Endothelial cell of umbilical vein (primary cell): ENCODE results near the gene PTPRD. TPM values are rescaled to one million over a fixed set of nuclear protein-coding genes. Genes with fewer than 3 reads are reported as not detected.

ENCODE experiments used
- BruUV-seq: library from RNA; stranded (reverse); fragments of 400-500 nt; replicated peaks from 2 replicates; lab custom pipeline; 2021; lab: Mats Ljungman, UMichigan
- CTCF ChIA-PET: fragments of 300-600, 350-600 bp; sonication (Branson Sonifier 250); formaldehyde crosslinking; loops from one replicate; lab custom pipeline; 2021; ENCODE audit warnings: antibody characterized with exemption, inconsistent platforms; lab: Charles Lee
- POLR2A ChIA-PET: fragments of 300-600, 350-600 bp; sonication (Branson Sonifier 250); formaldehyde crosslinking; loops from one replicate; lab custom pipeline; 2021; ENCODE audit warnings: antibody characterized with exemption, inconsistent platforms; lab: Charles Lee
- DNase-seq: peaks from one replicate; pipeline ENCODE4 v3.0.0-alpha.2; 2011; ENCODE audit warnings: low read depth, low spot score
- FAIRE-seq: peaks from 2 replicates; lab custom pipeline; 2011; peaks lifted over from hg19 to GRCh38; lab: Jason Lieb, UNC
- H2AFZ ChIP-seq: 2 replicates; pipeline ENCODE4 v1.6.0; 2012; ENCODE audit warnings: low read depth, low read length, control low read depth, inconsistent platforms
- H3K27ac ChIP-seq: 2 replicates; pipeline ENCODE4 v1.5.1; 2011; ENCODE audit warnings: low read depth, mild to moderate bottlenecking, control low read depth, low read length, moderate library complexity; ENCODE audit not compliant: insufficient read depth
- H3K27me3 ChIP-seq, 2 experiments: 2 replicates each; pipeline versions ENCODE4 v1.6.0 to v1.6.1; 2011; ENCODE audit warnings: low read length in 2 of 2, mixed read lengths in 1 of 2; ENCODE audit not compliant: control insufficient read depth in 2 of 2, insufficient read depth in 2 of 2
- H3K36me3 ChIP-seq, 2 experiments: 2 replicates in 1 of 2; 3 replicates in 1 of 2; pipeline ENCODE4 v1.5.1; 2011; ENCODE audit warnings: low read length in 2 of 2, mild to moderate bottlenecking in 1 of 2, moderate library complexity in 1 of 2; ENCODE audit not compliant: control insufficient read depth in 2 of 2, insufficient read depth in 2 of 2; ENCODE audit errors: extremely low read depth in 1 of 2
- H3K4me1 ChIP-seq: 3 replicates; pipeline ENCODE4 v1.5.1; 2011; ENCODE audit warnings: mild to moderate bottlenecking, low read length; ENCODE audit not compliant: control insufficient read depth, insufficient read depth; ENCODE audit errors: extremely low read depth
- H3K4me2 ChIP-seq: 2 replicates; pipeline ENCODE4 v1.6.1; 2011; ENCODE audit warnings: low read length, control low read depth, mixed read lengths; ENCODE audit not compliant: insufficient read depth
- H3K4me3 ChIP-seq, 3 experiments: fragments of 200-600 bp in 1 of 3; sonication (generic), shearing (Covaris generic) in 1 of 3; replicated peaks in 1 of 3; 2 replicates each; pipeline ENCODE4 v1.5.1; 2011 to 2016; ENCODE audit warnings: control low read depth in 3 of 3, low read length in 3 of 3, mild to moderate bottlenecking in 2 of 3, inconsistent platforms in 1 of 3, low read depth in 1 of 3, moderate library complexity in 1 of 3; ENCODE audit not compliant: insufficient read depth in 1 of 3
- H3K79me2 ChIP-seq: 2 replicates; pipeline ENCODE4 v1.6.0; 2012; ENCODE audit warnings: low read length, inconsistent platforms; ENCODE audit not compliant: control insufficient read depth, insufficient read depth
- H3K9ac ChIP-seq: replicated peaks from 2 replicates; pipeline ENCODE3; 2011; ENCODE audit warnings: low read length, control low read depth; ENCODE audit not compliant: insufficient read depth; ENCODE audit errors: extremely low read depth
- H3K9me1 ChIP-seq: replicated peaks from 3 replicates; pipeline ENCODE4 v1.6.0; 2011; ENCODE audit warnings: mild to moderate bottlenecking, low read length; ENCODE audit not compliant: control insufficient read depth, insufficient read depth; ENCODE audit errors: extremely low read depth
- H3K9me3 ChIP-seq: replicated peaks from 2 replicates; pipeline ENCODE4 v1.5.1; 2012; ENCODE audit warnings: low read length, inconsistent platforms; ENCODE audit not compliant: control insufficient read depth, insufficient read depth
- H4K20me1 ChIP-seq: replicated peaks from 2 replicates; pipeline ENCODE3; 2011; ENCODE audit warnings: mild to moderate bottlenecking, low read length; ENCODE audit not compliant: control insufficient read depth, insufficient read depth; ENCODE audit errors: extremely low read depth
- GATA2 ChIP-seq: IDR thresholded peaks from 2 replicates; pipeline ENCODE4 v1.7.0; 2011; ENCODE audit warnings: low read depth, mild to moderate bottlenecking, moderate library complexity, mixed read lengths, low read length; ENCODE audit not compliant: insufficient read length, insufficient read depth
- JUN ChIP-seq: IDR thresholded peaks from 2 replicates; pipeline ENCODE4 v1.6.1; 2011; ENCODE audit warnings: borderline replicate concordance, low read depth; ENCODE audit not compliant: insufficient read length, insufficient read depth
- MAX ChIP-seq: IDR thresholded peaks from 2 replicates; pipeline ENCODE4 v1.6.1; 2011; ENCODE audit not compliant: insufficient read depth, insufficient read length
- POLR2A ChIP-seq: IDR thresholded peaks from 2 replicates; pipeline ENCODE4 v1.6.1; 2012; ENCODE audit warnings: low read depth, mild to moderate bottlenecking, control low read depth, low read length
- POLR2AphosphoS5 ChIP-seq: IDR thresholded peaks from 2 replicates; pipeline ENCODE4 v1.6.1; 2012; ENCODE audit warnings: low read depth, mild to moderate bottlenecking, control low read depth, low read length, moderate library complexity; ENCODE audit not compliant: insufficient read depth
- dilution Hi-C: fragments of 300-500 bp; cut with MboI; formaldehyde crosslinking; loops from one replicate; pipeline ENCODE4 v1.15.0; 2019; ENCODE audit warnings: low sequenced_read_pairs; ENCODE audit not compliant: extremely low pct_ligation_motif_present
- intact Hi-C: fragments of 100-400 bp; cut with micrococcal nuclease; formaldehyde crosslinking; loops from one replicate; pipeline ENCODE4 v1.10.0; 2022
- polyA plus RNA-seq, 4 experiments: library from polyadenylated mRNA; depleted of rRNA in 3 of 4; stranded (reverse) in 3 of 4; unstranded in 1 of 4; fragments of >200 nt; gene quantifications; 2 replicates each; pipeline versions ENCODE4 v1.2.1 to v1.2.3, GENCODE V29; 2011 to 2012; ENCODE audit warnings: missing spikeins in 1 of 4
- total RNA-seq: library from RNA; stranded (reverse); gene quantifications from 2 replicates; pipeline ENCODE4 v1.2.3, GENCODE V29; 2021

PTPRD gene
- total and polyA plus RNA-seq, 2 donors (not counting 3 experiments of a cell fraction or from before 2014, with no cell fraction given) = 5.5 to 5.7 TPM

GRCh38 chr9:10411272-10411671 lies 201.5 kb downstream of the PTPRD start:
- H3K27me3 ChIP-seq = no peaks in the 10 kb centered on the region
- TF ChIP-seq JUN = no peak
- no peak for TF ChIP-seq GATA2
- FAIRE-seq = no peak
- dilution Hi-C loops = no loop called here
- BruUV-seq = no TSS peak
- intact Hi-C loops = no loop called here
- H4K20me1 ChIP-seq = no peaks in the 10 kb centered on the region
- DNase-seq = no peak
- H3K9me1 ChIP-seq = no peaks in the 10 kb centered on the region
- H3K27ac ChIP-seq = no peak overlapping the region
- H3K9ac ChIP-seq = no peak overlapping the region
- H3K4me1 ChIP-seq = no peaks in the 10 kb centered on the region
- H3K36me3 ChIP-seq = no peaks in the 10 kb centered on the region
- no peak overlapping the region for H3K4me3 ChIP-seq
- H3K4me2 ChIP-seq = no peak overlapping the region
- H3K79me2 ChIP-seq = no peaks in the 10 kb centered on the region
- ChIA-PET CTCF (no interaction called here), POLR2A (no interaction called here)
- H2AFZ ChIP-seq = no peak overlapping the region
- no peaks in the 10 kb centered on the region for H3K9me3 ChIP-seq

GRCh38 chr9:10403283-10403682 lies 209.5 kb downstream of the PTPRD start:
- no peaks in the 10 kb centered on the region for H3K36me3 ChIP-seq
- no peak for DNase-seq
- H3K9me1 ChIP-seq = no peaks in the 10 kb centered on the region
- dilution Hi-C loops (no loop called here), intact Hi-C loops (no loop called here)
- no peak overlapping the region for H2AFZ ChIP-seq
- no peaks in the 10 kb centered on the region for H3K4me1 ChIP-seq
- no peak overlapping the region for H3K27ac ChIP-seq
- BruUV-seq = no TSS peak
- no peaks in the 10 kb centered on the region for H3K27me3 ChIP-seq
- H3K9me3 ChIP-seq = no peaks in the 10 kb centered on the region
- no peaks in the 10 kb centered on the region for H4K20me1 ChIP-seq
- H3K4me2 ChIP-seq = no peak overlapping the region
- TF ChIP-seq POLR2AphosphoS5 (no peak), MAX (no peak), POLR2A (no peak)
- H3K79me2 ChIP-seq = no peaks in the 10 kb centered on the region
- H3K4me3 ChIP-seq = no peak overlapping the region
- ChIA-PET CTCF (no interaction called here), POLR2A (no interaction called here)
- FAIRE-seq = no peak
- H3K9ac ChIP-seq = no peak overlapping the region
